ENCODE data around the gene ZFAND3. TPM values are rescaled to one million over a fixed set of nuclear protein-coding genes. Genes with fewer than 3 reads are reported as not detected.

ZFAND3 gene
- total RNA-seq, 1 donor from 2014 or later, result 16.5 TPM

DNA sequence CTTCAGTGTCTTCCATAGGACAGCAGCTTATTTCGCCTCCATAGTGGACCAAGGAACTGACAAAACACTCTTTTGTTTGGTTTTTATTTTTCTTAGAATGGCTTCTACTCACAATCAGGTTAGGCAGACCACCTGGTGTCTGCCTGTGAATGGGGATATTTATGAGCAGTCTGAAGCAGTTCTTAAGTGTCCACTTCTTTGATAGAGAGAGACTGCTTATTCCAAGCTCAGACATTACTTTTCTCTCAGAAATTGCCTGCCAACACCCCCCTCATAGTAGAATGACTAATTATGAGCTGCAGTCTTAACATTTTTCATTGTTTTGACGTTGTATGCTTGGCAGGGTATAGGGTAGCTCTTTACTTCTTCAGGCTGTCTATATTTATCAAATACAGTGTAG, 174.7 kb downstream of the ZFAND3 start:
- DNase-seq (ENCODE audit: low read depth in 2 of 2), result peak in 1 of 2 donors; percentile 45

DNA sequence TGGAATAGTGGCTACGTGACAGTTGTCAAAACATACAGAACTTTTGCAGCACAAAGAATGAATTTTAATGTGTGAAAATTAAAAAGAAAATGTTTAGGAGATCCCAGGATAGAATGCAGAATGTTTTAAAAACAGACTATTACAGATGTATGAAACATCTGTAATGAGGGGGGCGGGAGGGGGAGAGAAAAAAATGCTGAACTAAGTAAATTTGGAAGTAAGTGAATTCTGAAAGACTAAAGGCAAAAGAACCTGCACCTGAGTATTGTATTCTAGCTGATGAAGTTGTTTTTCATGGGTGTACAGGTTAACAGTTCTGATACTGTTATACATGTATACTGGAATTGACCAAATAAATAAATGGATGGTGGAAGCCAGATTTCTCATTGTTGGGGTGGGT, 178.8 kb downstream of the ZFAND3 start:
- DNase-seq (ENCODE audit: low read depth in 2 of 2), result no peak

DNA sequence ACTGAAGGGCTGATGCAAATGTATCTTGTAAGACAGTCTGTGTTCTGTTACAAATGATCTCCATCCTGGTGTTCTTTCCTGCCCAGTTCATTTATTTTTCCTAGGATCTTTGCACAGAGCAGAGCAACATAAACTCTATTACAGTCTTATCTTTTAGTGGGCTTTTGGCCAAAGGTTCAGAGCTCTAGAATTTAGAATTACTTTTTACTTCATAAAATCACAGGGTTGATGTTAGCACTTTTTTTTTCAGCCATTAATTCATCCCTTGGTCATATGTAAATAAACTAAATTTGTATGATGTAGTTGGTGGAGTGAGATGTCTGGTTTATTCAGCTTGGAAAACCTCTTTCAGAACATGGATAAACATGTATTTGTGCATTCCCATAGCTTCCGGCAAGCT, 181.9 kb downstream of the ZFAND3 start:
- no peak for DNase-seq (ENCODE audit: low read depth in 2 of 2)

DNA sequence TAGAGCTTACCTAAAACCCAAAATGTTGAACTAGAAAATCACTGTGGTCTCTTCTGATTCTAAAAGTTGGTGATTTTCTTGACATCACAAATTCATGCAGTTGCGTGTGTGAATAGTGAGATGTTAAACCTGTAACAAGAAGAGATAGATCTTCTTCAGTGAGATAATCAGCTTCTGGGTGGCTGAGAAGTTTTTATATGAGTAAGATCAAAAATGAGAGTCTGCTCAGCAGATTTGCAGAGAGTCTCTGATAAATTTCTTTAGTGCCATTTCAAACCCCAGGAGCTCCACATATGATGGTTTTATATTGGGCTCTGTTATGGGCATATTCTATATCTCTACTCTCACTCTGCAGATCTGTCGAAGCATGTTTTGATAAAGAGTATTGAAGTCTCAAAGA, 185.4 kb downstream of the ZFAND3 start:
- no peak for DNase-seq (ENCODE audit: low read depth in 2 of 2)

DNA sequence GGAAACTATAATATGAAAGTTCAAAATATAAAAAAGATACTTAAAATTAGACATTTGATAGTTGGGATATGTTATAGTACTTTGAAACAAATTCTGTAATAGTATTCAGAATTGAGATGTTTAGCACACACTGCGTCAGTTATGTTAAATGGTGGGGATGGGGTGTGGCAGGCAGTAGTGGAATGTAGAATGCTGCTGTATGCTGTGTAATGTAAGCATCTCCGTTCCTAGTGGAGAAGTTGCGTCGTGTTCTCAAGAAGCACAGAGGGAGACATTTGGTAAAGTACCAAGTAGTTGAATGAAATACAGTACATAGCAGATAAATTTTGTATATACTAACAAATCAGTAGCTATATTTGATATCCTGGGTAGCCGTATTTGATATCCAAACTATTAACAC, 192.4 kb downstream of the ZFAND3 start:
- DNase-seq (ENCODE audit: low read depth in 2 of 2), result no peak

DNA sequence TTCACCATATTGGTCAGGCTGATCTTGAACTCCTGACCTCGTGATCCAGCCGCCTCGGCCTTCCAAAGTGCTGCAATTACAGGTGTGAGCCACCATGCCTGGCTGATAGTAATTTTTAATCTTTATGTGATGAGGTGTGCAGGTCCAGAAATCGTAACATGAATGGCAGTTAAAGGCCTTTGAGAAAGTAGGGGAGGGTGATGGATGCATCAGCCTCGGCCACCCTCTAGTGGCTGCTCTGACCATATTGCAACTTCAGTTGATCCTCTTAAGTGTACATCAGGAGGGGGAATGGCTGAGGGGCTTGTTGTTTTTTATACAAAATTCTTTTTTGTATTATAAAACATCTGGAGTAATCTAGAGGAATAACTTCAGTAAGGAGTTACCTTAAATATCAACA, 193.0 kb downstream of the ZFAND3 start:
- peak; percentile 69 to 78 for DNase-seq (ENCODE audit: low read depth in 2 of 2)

DNA sequence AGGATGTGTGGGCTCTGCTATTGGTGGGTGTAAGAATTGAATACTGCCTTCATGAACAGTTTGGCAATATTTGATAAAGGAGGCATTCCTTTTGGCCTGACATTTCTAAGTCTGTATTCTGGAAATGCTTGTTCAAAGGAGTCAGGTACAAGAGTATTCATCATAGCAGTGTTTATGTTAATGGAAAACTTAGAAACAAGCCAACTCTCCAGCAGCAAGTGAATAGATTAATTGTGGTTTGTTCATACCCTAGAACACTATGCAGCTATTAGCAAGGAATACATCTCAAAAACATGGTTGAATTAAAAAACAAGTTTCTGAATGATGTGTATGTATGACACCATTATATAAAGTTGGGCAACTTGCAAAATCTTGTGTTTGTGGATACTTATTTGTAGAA, 195.8 kb downstream of the ZFAND3 start:
- DNase-seq (ENCODE audit: low read depth in 2 of 2), result no peak

DNA sequence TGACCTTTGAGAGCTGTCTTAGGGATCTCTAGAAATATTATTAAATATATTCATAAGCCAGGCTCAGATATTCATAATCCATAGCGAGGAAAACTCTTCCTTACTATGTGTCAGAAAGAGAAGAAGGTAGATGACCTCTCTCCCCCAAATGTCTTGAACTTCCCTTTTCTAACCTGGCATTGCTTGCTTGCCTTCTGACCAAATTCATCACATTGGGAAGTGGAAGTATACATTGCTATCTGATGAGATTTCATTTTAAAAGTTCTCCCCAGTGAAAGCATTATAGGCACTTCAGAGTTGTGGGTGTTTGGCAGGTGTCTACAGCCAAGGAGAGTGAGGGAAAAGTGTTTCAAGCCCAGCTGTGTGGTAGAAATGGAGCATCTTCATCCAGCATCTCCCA, 197.3 kb downstream of the ZFAND3 start:
- no peak for DNase-seq (ENCODE audit: low read depth in 2 of 2)

DNA sequence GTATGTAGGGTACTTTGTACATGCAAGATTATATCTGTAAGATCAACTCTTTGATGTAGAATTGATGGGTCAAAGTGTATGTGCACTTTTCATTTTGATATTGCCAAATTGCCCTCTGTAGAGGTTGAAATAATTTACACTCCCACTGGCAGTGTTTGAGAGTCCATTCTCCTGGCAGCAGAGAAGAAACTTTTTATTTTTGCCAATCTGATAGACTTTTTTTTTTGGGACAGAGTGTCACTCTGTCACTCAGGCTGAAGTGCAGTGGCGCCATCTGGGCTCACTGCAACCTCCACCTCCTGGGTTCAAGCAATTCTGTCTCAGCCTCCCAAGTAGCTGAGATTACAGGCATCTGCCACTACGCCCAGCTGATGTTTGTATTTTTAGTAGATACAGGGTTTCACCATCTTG, 199.2 kb downstream of the ZFAND3 start:
- no peak for DNase-seq (ENCODE audit: low read depth in 2 of 2)

DNA sequence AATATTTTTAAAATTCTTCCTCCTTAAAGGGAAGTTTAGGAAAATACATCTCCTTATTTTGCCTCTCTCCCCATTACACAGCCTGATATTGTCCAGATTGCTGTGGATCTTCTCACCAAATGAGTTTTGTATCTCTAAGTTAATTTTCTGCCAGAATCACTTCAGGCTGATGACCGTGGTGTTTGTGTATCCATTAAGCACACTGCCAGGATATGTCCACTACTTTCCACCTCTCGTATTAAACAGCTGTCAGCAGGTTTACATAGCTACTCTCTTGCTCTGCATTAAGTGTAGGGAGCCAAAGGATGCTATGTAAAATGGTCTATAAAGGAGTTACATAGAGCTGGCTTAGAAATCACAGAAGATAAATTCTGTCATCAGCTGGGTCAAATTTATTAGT, 201.1 kb downstream of the ZFAND3 start:
- DNase-seq (ENCODE audit: low read depth in 2 of 2), result no peak

DNA sequence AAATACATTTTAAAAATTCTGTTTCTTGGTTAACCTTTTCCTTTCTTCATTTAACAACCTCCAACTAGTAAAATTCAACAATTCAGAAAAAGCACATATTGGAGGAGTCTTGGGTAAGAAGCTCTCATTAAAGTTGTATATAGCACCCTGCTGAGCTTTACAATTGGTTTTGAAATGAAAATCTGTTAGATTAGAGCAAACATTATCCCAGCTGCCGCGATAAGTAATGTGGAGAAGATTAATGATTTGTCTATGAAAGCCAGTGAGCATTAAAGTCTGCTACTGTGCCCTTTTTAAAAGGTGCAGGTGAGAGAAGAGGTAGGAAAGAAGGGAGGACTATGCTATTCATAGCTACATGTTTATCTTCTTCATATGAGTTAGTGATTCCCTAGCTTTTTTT, 201.5 kb downstream of the ZFAND3 start:
- no peak for DNase-seq (ENCODE audit: low read depth in 2 of 2)

DNA sequence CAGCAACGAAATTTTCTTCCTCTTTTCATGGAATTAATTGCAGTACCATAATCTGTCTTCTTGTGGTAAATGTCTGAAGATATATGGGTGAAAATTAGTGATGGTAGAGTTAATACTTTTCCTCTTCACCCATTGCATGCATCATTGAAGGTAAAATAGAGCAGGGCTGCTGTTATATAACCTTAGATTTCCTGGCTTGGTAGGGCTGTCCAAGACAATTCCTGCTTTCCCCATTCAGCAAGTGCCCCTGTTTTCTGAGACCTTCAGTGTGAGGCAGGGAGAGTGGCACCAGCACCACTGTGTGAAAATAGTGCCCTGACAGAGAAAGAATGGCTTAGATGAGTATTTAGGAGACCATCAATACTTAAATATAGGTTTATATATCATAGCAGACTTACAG, 202.0 kb downstream of the ZFAND3 start:
- DNase-seq (ENCODE audit: low read depth in 2 of 2), result no peak

DNA sequence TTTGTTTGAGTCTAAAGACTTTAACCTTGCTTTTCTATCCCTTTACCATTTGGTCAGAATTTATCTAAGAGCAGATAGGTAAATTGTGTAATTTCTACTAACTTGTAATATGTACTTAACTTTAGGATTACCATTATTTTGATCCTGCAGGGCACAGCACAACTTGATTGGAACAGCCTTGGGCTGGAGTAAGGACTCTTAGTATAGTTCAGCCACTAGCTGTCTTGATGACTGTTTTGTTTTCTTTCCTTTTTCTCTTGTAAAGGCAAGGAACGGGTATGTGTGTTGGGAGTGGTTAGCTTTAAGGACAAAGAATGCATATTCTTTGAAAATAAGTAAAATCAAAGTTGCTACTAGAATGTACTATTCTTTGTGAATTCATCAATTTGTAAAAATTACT, 203.2 kb downstream of the ZFAND3 start:
- no peak for DNase-seq (ENCODE audit: low read depth in 2 of 2)

DNA sequence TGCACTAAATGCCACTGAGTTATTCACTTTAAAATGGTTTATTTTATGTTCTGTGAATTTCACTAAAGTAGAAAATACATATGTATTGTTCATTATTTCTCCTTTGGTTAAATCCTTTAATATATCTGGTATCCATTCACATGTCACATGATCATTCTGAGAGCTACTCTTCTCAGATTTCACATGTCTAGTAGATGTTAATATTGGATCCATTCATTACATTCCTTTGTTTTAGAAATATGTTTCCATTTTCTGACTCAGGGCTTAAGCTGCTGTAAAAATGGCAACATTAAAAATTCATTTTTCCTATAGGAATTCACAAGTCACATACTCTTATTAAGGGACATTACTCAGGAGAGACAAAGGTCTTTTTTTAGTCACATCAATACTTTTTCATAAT, 205.4 kb downstream of the ZFAND3 start:
- DNase-seq (ENCODE audit: low read depth in 2 of 2), result no peak

DNA sequence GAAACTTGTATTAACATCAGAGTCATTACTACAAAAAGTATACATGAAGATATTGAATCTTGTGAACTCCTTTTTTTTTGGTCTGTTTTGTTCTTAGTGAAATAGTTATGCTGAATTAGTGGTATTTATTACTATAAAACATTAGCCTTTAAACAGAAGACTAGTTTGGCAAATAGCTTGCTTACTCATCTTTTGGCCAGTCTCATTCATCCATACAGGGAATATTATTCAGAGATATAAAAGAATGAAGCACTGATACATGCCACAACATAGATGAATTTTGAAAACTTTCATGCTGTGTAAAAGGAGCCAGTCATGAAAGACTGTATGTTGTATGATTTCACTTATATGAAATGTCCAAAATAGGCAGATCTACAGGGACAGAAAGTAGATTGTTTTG, 205.9 kb downstream of the ZFAND3 start:
- no peak for DNase-seq (ENCODE audit: low read depth in 2 of 2)

DNA sequence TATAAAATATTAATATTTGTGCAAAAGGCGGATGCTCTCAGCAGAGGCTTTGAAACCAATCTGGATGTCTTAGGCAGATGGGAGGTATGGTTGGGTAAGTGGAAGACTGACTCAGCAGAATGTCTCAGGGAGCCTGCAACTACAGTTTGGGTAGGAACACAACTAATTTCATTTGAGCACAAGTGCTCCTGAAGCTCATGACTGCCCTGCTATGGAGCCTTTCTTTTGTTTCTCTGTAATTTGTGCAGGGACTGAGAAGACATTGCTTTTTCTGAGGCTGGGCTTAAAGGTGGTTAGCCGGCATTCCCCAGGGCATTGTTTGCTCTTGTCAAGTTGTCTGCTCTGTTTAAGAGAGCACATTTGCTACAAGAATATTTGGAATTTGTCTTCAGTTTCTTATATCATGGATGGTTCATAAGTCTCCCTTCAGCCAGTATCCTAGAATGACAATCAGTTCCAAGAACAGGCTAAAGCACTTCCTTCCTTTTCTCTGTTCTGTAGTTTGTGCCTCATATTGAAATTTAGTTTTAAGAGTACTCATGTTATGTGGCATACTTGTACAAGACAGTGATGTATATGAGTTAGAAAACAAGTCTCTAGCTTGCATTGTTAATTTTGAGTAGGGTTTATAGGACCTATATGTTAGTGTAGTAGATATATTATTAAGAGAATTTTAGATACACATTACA, 208.3 kb downstream of the ZFAND3 start:
- DNase-seq (ENCODE audit: low read depth in 2 of 2), result peak in 1 of 2 donors; percentile 22

DNA sequence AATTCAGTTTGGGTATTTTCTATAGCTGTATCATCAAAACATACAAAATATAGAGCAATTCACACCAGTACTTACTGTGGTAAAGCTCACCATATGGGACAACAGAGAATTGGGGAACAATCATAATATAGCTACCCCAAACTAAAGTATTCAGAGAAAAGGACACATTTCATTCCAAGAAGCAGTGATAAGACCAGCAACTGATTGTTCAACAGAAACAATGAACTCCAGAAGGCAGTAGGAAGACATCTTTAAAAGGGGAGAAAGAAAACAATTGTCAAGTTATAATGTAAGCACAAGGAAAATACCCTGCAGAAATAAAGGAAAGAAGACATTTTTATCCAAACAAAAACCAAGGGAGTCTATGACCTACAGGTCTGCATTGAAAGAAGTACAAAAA, 210.9 kb downstream of the ZFAND3 start:
- DNase-seq (ENCODE audit: low read depth in 2 of 2), result no peak

DNA sequence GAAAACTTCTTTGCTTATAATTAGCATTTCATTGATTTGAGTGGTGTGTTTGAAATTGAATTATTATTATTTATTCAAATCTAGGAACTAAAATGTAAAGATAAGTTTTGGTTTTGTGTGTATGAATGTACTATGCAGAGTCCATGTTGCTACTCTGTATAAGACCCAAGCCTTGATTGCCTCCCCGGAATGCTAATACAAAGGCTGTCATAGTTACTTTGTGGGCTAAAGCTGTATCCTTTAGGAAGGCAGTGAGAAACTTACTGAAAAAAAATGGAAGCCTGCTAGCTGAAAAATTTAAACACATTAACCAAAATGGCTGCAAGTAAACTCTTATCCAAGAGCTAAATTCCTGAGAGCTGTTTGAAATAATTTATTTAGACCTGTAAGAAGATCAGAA, 213.3 kb downstream of the ZFAND3 start:
- no peak for DNase-seq (ENCODE audit: low read depth in 2 of 2)

DNA sequence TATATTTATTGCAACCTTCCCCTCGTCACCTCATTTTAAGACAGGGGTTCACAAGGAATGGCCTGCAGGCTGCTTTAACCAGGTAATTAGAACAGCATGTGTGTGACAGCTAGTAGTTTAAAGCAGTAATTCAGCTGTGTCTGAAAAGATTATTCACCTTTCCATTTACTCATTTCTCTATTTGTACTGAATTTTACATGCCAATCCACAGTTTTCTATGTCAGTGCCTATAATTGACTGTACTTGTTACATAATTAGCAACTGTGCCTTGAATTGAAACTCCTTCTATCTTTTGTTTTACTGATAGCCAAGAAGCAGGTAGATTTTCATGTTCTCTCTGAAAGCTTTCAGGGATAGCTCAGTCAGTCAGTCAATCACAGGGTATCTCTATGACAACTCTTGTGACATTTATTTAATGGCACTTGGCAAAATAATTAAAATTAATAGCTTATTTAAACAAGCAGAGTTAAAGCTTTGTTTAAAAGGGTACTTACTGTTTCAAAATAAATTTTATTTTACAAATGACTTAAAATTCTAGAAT, 214.0 kb downstream of the ZFAND3 start:
- no peak for DNase-seq (ENCODE audit: low read depth in 2 of 2)

DNA sequence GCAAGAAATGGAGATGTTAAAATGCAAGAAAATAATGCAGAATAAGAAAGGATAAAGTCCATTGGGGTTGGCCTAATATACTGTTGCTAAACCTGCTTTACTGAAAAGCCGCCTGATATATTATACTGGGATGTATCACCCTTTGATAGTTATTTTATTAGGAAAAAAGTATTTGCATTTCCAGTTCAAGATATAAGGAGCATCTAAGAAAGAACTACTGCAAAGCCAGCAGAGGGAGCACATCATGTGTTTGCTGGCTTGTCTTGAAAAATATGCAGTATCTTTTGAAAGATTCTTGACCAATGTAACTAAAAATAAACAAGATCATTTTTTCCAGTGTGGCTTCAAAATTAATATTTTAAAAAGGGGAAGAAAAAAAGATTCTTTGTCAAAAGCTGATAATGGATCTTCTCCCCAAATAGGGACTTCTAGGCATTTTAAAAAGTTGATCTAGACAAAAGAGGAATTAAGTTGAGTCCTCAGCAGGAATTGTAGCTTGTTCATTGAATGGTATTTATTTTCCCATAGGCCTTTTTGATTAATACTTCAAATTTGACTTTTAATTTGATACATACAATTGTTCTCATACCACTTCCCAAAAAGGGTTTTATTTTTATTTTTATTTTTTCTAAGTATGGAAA, 214.9 kb downstream of the ZFAND3 start:
- peak; percentile 17 to 71 for DNase-seq (ENCODE audit: low read depth in 2 of 2)

DNA sequence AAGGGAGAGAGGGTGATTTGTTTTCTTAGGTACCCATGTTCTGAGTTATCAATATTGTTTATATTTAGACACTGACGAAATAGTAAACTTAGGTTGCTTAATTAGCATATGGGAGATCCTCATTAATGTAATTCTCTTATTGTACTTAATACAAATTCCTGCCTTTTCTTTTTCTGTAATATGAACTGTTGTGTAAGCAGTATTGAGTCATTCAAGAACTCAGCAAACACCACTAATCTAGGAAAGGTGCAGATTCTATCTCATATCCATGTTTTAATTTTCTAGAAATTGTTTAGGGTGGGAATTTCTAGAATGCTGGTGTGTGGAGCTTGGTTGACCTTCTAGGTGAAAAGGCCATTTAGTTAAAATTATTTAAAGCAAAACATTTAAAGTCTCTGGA, 216.0 kb downstream of the ZFAND3 start:
- no peak for DNase-seq (ENCODE audit: low read depth in 2 of 2)

DNA sequence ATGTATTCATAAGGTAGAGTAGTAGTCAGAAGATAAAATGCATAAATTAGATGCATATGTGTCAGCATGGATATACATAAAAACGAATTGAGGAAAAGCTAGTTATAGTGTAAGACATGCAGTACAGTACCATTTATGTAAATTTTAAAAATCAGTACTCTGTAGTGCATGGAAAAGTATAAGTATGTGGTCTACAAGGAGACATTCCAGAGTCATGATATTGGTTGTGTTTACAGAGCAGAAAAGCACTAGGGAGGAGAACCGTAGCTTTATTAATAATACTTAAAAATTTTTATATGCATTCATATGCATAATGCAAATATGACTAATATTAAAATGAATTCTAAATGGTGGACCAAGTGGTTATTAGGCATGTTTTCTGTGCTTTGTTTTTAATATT, 220.0 kb downstream of the ZFAND3 start:
- DNase-seq (ENCODE audit: low read depth in 2 of 2), result no peak

DNA sequence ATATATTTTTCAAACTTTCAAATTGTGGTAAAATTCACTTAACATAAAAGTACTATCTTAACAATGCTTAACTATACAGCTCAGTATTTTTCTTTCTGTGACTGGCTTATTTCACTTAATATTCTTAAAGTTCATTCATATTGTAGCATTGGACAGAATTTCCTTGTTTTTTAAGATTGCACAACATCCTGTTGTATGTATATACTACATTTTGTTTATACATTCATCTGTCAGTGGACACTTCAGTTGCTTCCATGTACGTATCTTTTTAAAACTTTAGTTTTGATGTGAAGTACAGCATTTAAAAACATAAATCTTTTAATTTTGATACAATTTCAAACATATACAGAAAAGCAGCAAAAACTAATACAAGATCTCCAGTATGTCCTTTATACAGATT, 220.7 kb downstream of the ZFAND3 start:
- DNase-seq (ENCODE audit: low read depth in 2 of 2), result no peak

Data from lung microvascular endothelial cell (primary cell).